Right lobe of liver (tissue), 4 donors: ENCODE results near the gene NEK9.

Source experiments
- POLR2A ChIP-seq: fragments of 450-650 bp; IDR thresholded peaks from one replicate; pipeline ENCODE4 v1.6.1; 2017; ENCODE audit warnings: antibody characterized with exemption, mild to moderate bottlenecking
- TF ChIP-seq, protein P1 (sequence below), 4 donors: fragments of 200-600 bp in 3 of 4; fragments of 450-650 bp in 1 of 4; IDR thresholded peaks; one replicate each; pipeline versions ENCODE4 v1.5.1 to v1.8.0; 2016 to 2022; ENCODE audit warnings: antibody characterized with exemption in 4 of 4, mild to moderate bottlenecking in 2 of 4
- donor health status: DM: no; HTN: no; CAD: no.
- donor health status: DM: no; HTN: no; CAD: no.
- donor health status: DM: no; HTN: yes; CAD: no.

DNA sequence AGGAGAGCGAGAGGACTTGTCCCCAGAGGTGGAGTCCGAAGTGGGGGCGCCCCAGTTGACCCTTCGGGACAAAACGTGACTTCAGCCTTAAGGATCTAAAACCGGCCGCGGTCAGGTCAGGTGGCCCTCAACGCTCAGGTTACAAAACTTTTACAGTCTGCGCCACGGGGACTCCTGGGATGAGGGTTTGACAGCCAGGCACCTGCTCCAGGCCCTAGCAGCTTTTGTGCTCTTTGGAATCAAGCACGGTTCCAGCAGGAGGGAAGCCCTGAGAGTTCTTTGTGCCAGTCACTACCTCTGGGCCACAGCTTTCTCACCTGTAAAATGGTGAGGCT is 57.1 kb downstream of the NEK9 start:
- TF ChIP-seq, protein P1, sequence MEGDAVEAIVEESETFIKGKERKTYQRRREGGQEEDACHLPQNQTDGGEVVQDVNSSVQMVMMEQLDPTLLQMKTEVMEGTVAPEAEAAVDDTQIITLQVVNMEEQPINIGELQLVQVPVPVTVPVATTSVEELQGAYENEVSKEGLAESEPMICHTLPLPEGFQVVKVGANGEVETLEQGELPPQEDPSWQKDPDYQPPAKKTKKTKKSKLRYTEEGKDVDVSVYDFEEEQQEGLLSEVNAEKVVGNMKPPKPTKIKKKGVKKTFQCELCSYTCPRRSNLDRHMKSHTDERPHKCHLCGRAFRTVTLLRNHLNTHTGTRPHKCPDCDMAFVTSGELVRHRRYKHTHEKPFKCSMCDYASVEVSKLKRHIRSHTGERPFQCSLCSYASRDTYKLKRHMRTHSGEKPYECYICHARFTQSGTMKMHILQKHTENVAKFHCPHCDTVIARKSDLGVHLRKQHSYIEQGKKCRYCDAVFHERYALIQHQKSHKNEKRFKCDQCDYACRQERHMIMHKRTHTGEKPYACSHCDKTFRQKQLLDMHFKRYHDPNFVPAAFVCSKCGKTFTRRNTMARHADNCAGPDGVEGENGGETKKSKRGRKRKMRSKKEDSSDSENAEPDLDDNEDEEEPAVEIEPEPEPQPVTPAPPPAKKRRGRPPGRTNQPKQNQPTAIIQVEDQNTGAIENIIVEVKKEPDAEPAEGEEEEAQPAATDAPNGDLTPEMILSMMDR (IDR thresholded peaks at IDR 0.05): no peak
- TF ChIP-seq POLR2A: no peak
